AG09309 (cell line): ENCODE measurements around the gene STK32B.

Source experiments
- DNase-seq: peaks from one replicate; pipeline ENCODE4 v3.0.0-alpha.2; 2010; ENCODE audit warnings: low read depth
- H3K4me3 ChIP-seq: 2 replicates; pipeline ENCODE4 v1.5.1; 2011; ENCODE audit warnings: mild to moderate bottlenecking, low read depth, low read length, moderate library complexity; ENCODE audit not compliant: control insufficient read depth
- CTCF ChIP-seq: IDR thresholded peaks from 2 replicates; pipeline ENCODE4 v1.5.1; 2011; ENCODE audit warnings: mild to moderate bottlenecking, low read depth, low read length, inconsistent platforms; ENCODE audit not compliant: insufficient read depth, control insufficient read depth; ENCODE audit errors: missing control alignments

Gene STK32B

GRCh38 chr4:5152521-5152920 is 101.2 kb downstream of the STK32B start:
- H3K4me3 ChIP-seq: no peak overlapping the region
- no peak for TF ChIP-seq CTCF
- DNase-seq: no peak

GRCh38 chr4:5156682-5157081 is 105.4 kb downstream of the STK32B start:
- DNase-seq: no peak
- no peak overlapping the region for H3K4me3 ChIP-seq
- TF ChIP-seq CTCF: no peak

GRCh38 chr4:5157791-5158770 is 106.8 kb downstream of the STK32B start:
- no peak for DNase-seq
- TF ChIP-seq CTCF: no peak
- H3K4me3 ChIP-seq: no peak overlapping the region

DNA sequence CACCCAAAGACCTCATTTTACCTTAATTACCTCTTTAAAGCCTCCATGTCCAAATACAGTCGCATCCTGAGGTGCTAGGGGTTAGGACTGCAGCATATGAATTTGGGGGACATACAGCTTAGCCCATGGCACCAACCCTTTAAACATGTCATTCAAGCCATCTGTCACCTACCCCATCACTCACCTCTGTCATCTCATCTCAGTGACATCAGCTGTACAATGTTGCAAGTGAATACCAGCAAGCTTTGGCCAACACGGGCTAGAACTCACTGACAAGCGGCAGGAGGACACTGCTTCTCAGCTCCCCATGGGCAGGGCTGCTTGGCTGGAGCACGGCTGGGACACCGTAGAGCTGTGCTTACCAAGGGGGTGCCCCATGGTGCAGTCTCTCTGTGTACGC is 107.5 kb downstream of the STK32B start:
- no peak for TF ChIP-seq CTCF
- no peak overlapping the region for H3K4me3 ChIP-seq
- no peak for DNase-seq

DNA sequence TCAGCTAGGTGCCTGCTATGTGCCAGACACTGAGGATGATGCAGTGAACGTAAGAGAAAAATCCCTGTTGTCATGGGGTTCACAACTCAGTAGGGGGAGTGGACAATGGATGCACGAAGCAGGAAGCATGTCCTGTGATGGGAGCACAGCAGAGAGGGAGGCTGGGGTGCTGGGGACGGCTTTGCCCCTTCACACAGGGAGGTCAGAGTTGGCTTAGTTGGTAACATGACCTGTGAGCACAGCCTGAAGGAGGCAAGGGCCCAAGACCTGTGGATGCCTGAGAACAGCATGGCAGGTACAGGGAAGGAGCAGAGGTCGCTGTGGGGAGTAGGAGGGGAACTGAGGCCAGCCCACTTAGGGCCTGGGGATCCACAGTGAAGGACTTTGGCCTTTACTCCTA is 109.4 kb downstream of the STK32B start:
- DNase-seq: no peak
- no peak for TF ChIP-seq CTCF
- no peak overlapping the region for H3K4me3 ChIP-seq

DNA sequence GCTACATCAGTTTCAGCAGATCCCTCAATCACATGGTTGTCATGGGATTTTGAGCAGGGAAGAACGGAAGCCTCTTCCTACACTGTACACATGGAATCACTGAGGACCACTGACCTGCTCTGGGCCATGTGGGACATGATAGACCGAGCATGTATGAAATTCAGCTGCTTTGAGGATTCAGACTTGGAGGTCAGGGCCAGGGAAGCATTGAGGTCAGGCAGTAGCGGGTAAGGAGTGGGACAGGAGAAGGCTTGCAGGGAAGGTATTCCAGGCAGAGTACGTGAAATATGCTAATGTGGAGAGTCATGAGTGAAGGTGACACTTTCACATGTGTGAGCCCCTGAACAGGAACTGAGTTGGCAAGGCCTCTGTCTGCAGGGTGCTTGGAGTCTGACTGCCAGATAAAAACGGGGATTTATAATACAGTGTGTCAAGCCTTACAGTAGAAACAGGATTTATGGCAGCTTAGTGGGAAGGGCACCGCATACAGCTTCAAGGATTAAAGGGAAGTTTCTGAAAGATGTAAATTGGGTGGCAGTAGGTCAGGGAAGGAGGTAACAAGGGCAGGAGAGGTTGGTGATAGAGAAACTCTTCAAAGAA is 111.7 kb downstream of the STK32B start:
- no peak for TF ChIP-seq CTCF
- H3K4me3 ChIP-seq: no peak overlapping the region
- DNase-seq: no peak
